ENCODE data around the gene PRKCG. TPM values are rescaled to one million over a fixed set of nuclear protein-coding genes. Genes with fewer than 3 reads are reported as not detected.
A peak's percentile ranks its signal among the peaks of the same experiment; 100 is the strongest.
"Not testable (repeated sequence)": the region's sequence is repeated elsewhere in the genome, so short reads cannot be mapped to it uniquely, and the experiment has no call there.

PRKCG gene
- total RNA-seq, 2 experiments from 2014 or later = not detected

DNA sequence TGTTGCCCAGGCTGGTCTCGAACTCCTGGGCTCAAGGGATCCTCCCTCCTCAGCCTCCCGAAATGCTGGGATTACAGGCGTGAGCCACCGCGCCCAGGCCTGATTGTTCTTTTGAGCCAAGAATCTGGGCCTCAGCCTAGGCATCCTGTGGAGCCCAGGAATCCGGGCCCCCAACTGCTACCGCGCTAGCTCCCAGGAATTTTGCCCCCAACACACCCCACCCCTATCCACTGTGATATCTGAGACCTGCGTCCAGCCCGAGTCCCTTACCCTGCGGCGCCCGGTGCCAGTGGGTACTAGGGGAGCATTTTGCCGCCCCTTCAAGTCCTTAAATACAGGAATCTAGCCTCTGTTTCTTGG is 15.2 kb upstream of the PRKCG start:
- H3K4me3 Mint-ChIP-seq = peak overlapping the region; percentile 97
- peaks cover 6% of the 10 kb centered on the region for H3K36me3 Mint-ChIP-seq
- ATAC-seq = no peak
- no peaks in the 10 kb centered on the region for H3K27me3 Mint-ChIP-seq
- H3K9me3 Mint-ChIP-seq (ENCODE audit: low read depth) = no peaks in the 10 kb centered on the region
- CTCF ChIA-PET = interaction anchor here (1.0 to 4.0 kb wide), 6 partner anchors 9 to 74 kb away, joined by 3 to 46 read pairs (median 6); partner anchors contain the start of gene PRKCG
- DNase-seq = no peak
- H3K4me1 Mint-ChIP-seq = peaks cover 37% of the 10 kb centered on the region
- peak overlapping the region; percentile 90 for H3K27ac Mint-ChIP-seq

DNA sequence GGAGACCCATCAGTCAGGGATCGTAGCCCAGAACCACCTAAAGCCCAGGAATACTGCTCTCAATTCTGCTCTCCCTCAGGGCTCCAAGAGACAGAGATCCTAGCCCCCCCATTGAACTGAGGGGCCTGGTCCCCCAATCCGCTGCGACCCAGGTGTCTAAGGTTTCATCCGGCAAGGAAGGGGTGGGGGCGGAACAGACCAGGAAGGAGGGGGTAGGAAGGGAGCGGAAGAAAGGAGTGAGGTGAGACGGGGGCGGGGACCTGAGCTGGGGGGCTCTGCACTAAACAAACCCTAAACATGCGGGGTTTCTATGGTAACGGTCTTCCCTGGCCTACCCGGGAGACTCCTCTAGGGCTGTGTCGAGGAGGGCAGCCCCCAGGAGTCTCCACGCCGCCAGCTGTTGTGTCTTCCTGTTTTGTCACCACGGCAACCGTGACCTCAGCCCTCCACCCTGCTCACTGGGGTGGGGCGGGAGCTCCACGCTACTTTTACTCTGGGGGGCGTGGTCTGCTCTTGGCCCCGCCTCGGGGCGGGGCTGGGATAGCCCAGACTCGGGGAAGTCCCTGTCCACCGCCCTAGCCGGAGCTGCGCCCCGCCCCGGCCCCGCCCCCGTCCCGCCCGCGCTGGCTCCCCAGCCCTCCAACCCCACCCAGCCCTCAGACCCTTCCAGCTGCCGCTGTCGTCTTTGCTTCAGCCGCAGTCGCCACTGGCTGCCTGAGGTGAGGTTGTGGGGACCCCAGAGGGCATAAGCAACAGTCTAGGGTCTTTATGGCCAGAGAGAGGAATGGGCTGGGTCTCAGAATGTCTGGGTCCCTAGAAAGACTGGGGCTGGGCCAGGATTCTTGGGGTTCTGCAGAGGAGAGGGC is 14.5 kb upstream of the PRKCG start, which contains the start of gene MYADM:
Gene MYADM (plus strand): TSS at position 659 of the 866 bp plus-strand sequence. CDS start 5,647 bp downstream, outside the sequence.
- DNase-seq (peak; percentile 99), ATAC-seq (peak; percentile 67)
- CTCF ChIA-PET = interaction anchor here (1.0 to 4.0 kb wide), 6 partner anchors 9 to 156 kb away, joined by 3 to 46 read pairs (median 8); partner anchors contain the start of gene PRKCG
- no peaks in the 10 kb centered on the region for H3K9me3 Mint-ChIP-seq (ENCODE audit: low read depth)
- peak within 1 kb of the TSS; percentile 93 for H3K27ac Mint-ChIP-seq
- H3K4me3 Mint-ChIP-seq = peak within 1 kb of the TSS; percentile 97
- H3K36me3 Mint-ChIP-seq = peaks cover 6% of the 10 kb centered on the region
- H3K27me3 Mint-ChIP-seq = no peaks in the 10 kb centered on the region
- peaks cover 37% of the 10 kb centered on the region for H3K4me1 Mint-ChIP-seq

DNA sequence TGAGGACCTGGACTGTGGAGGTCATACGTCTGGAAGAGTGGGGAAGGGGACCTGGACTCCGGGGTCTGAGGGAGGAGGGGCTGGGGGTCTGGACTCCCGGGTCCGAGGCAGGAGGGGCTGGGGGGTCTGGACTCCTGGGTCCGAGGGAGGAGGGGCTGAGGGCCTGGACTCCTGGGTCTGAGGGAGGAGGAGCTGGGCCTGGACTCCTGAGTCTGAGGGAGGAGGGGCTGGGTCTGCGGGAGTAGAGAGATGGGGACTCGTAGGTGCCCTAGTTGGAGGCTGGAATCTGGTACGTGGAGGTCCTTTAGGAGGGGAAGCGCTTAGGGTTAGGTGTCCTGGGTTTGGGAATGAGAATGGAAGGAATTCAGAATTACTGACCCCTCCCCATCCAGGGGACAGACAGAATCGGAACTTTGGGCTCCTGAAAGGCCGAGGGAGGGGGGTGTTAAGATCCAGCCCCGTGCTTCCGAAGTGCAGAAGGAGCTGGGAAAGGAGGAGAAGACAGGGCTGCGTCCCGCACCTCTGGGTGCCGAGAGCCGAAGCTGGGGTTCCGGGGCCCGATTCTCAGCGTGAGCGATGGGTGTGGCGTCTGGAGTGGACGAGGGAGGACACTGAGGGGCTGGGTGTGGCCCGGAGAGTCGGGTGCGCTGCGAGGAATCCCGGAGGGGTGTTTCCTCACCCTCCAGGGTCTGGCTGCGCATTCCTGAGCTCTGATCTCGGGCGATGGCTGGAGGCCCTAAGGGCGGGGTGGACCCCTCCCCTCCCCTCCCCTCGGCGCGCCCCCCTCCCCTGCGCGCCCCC is 13.7 kb upstream of the PRKCG start:
- ATAC-seq (peak; percentile 5), DNase-seq (peak; percentile 76)
- Mint-ChIP-seq H3K4me3 (peak overlapping the region; percentile 97), H3K36me3 (peaks cover 11% of the 10 kb centered on the region), H3K9me3 (ENCODE audit: low read depth) (no peaks in the 10 kb centered on the region), H3K27ac (peak overlapping the region; percentile 93), H3K4me1 (peaks cover 42% of the 10 kb centered on the region), H3K27me3 (no peaks in the 10 kb centered on the region)
- CTCF ChIA-PET = interaction anchor here (1.3 to 4.0 kb wide), 5 partner anchors 8 to 155 kb away, joined by 4 to 46 read pairs (median 10); partner anchors contain the start of gene PRKCG

DNA sequence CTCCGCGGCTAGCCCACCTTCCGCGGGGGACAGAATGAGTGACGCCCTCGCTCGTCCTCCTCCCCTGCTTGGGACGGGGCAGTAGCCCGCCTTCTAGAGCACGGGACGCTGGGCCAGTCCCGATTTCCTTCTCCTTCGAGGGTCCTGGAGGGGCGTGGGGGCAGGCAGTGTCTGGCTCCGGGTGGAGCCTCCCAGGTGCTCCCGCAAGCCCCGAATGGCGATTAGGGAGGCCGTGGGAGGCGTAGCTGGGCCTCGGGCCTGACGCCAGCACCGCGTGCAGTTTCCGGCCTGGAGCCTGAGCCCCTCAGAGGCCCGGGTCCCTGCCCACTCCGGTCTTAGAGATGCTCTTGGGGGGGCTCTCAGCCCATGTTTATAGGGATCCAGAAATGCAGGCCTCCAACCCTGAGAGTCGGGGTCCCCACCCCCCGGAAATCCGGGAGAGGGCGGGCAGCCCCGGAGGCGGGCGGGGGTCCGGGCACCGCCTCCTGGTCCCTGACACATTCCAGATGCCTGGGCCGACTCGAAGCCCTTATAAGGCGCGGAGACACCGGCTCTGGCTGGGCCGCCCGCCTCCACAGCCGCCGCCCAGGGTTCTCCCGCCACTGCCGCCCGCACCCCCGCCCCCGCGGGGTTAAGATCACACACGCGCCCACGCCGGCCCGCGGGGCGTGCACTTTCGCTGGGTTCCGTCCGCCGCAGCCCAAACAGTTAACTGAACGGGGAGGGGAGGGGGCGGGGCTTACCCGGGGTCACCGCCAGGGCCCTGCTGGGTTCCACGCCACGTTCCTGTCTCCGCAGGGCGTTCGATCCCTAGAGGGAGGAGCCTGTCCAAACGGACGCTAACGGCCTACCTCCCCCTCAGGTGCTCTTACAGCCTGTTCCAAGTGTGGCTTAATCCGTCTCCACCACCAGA is 12.8 kb upstream of the PRKCG start:
- Mint-ChIP-seq H3K4me1 (peaks cover 51% of the 10 kb centered on the region), H3K4me3 (peak overlapping the region; percentile 97), H3K27ac (peak overlapping the region; percentile 83), H3K36me3 (peaks cover 18% of the 10 kb centered on the region), H3K9me3 (ENCODE audit: low read depth) (no peaks in the 10 kb centered on the region), H3K27me3 (no peaks in the 10 kb centered on the region)
- CTCF ChIA-PET = interaction anchor here (0.6 to 4.0 kb wide), 5 partner anchors 13 to 1765 kb away, joined by 4 to 46 read pairs (median 10); partner anchors contain the start of gene PRKCG
- DNase-seq (peak; percentile 94), ATAC-seq (peak; percentile 60)

DNA sequence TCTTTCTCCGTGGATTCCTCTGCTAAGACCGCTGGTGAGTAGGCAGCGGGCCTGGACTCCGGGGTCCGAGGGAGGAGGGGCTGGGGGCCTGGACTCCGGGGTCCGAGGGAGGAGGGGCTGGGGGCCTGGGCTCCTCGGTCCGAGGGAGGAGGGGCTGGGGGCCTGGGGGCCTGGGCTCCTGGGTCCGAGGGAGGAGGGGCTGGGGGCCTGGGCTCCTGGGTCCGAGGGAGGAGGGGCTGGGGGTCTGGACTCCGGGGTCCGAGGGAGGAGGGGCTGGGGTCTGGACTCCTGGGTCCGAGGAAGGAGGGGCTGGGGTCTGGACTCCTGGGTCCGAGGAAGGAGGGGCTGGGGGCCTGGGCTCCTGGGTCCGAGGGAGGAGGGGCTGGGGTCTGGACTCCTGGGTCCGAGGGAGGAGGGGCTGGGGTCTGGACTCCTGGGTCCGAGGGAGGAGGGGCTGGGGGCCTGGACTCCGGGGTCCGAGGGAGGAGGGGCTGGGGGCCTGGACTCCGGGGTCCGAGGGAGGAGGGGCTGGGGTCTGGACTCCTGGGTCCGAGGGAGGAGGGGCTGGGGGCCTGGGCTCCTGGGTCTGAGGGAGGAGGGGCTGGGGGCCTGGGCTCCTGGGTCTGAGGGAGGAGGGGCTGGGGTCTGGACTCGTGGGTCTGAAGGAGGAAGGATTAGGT is 12.1 kb upstream of the PRKCG start:
- H3K9me3 Mint-ChIP-seq (ENCODE audit: low read depth); H3K27me3 Mint-ChIP-seq; ATAC-seq; DNase-seq: not testable (repeated sequence)
- peak overlapping the region; percentile 84 for H3K27ac Mint-ChIP-seq
- peaks cover 26% of the 10 kb centered on the region for H3K36me3 Mint-ChIP-seq
- CTCF ChIA-PET = interaction anchor here (0.9 to 1.6 kb wide), 3 partner anchors 15 to 27 kb away, joined by 4 to 11 read pairs (median 5); no protein-coding TSS in a partner anchor
- H3K4me3 Mint-ChIP-seq = peak overlapping the region; percentile 97
- peaks cover 59% of the 10 kb centered on the region for H3K4me1 Mint-ChIP-seq

DNA sequence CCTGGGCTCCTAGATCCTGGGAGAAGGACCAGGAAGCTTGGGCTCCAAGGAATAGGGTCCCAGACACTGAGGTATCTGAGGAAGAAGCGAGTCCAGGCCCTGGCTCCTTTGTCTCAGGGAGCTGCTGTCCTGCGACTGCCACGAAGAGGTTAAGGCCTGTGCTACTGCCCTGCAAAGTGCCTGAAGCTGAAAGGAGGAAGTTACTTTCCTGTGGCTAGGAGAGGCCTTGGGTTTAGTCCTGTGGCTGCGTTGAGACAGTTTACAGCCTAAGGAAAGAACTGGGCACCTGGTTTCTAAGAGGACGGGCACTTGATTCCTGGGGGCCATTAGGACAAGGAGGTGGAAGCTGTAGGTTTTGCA is 11.5 kb upstream of the PRKCG start:
- Mint-ChIP-seq H3K9me3 (ENCODE audit: low read depth) (no peaks in the 10 kb centered on the region), H3K36me3 (peaks cover 27% of the 10 kb centered on the region), H3K27me3 (no peaks in the 10 kb centered on the region), H3K4me1 (peaks cover 56% of the 10 kb centered on the region), H3K27ac (peak overlapping the region; percentile 84), H3K4me3 (peak overlapping the region; percentile 64)
- DNase-seq (no peak), ATAC-seq (no peak)
- CTCF ChIA-PET = interaction anchor here (0.9 to 1.6 kb wide), 3 partner anchors 15 to 27 kb away, joined by 4 to 11 read pairs (median 5); no protein-coding TSS in a partner anchor

DNA sequence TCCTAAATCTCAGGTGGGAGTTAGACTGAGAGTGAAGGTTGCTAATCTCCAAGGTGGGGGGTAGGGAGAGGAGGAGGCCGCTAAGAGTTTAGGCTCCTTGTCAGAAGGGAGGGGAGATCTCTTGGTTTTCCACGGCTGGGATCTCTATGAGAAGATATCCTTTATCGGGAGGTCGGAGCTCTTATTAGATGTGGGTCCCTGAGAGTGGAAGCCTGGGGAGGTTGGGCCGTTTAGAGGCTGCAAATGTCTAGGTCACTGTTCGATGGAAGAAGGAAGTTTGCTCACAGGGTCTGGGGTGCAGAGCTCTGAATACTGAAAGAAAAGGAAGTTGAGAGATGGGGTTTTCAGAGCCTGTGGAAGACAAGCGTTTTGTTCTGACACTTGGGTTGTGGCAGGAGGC is 10.5 kb upstream of the PRKCG start:
- Mint-ChIP-seq H3K9me3 (ENCODE audit: low read depth) (no peaks in the 10 kb centered on the region), H3K36me3 (peaks cover 33% of the 10 kb centered on the region), H3K27ac (peak overlapping the region; percentile 84), H3K27me3 (no peaks in the 10 kb centered on the region), H3K4me1 (peaks cover 54% of the 10 kb centered on the region), H3K4me3 (peak overlapping the region; percentile 20)
- CTCF ChIA-PET = interaction anchor here (1.1 to 1.6 kb wide), 2 partner anchors 18 to 62 kb away, joined by 4 to 11 read pairs; no protein-coding TSS in a partner anchor
- no peak for DNase-seq
- ATAC-seq = no peak

DNA sequence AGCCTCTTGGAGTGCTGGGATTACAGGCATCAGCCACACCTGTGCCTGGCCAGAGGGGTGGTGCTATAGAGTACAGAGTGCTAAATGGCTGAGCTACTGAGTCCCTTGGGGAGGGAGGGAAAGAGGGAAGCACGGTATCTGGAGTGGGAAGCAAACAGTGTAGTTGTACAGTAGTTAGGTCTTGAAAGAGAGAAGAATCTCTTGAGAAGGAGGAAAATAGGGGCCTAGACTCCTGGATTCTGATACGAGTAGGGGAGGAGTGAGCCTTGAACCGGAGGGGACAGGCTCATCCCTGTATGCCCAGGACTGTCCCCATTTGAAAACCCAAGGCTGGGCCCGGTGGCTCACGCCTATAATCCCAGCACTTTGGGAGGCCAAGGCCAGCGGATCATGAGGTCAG is 9.2 kb upstream of the PRKCG start:
- Mint-ChIP-seq H3K27ac (peak overlapping the region; percentile 71), H3K9me3 (ENCODE audit: low read depth) (no peaks in the 10 kb centered on the region), H3K27me3 (no peaks in the 10 kb centered on the region), H3K4me1 (peaks cover 57% of the 10 kb centered on the region), H3K36me3 (peaks cover 39% of the 10 kb centered on the region), H3K4me3 (no peak overlapping the region)
- CTCF ChIA-PET = interaction anchor here (1.2 to 1.8 kb wide), 2 partner anchors 9 to 21 kb away, joined by 5 read pairs; partner anchors contain the start of gene PRKCG
- ATAC-seq (no peak), DNase-seq (no peak)

DNA sequence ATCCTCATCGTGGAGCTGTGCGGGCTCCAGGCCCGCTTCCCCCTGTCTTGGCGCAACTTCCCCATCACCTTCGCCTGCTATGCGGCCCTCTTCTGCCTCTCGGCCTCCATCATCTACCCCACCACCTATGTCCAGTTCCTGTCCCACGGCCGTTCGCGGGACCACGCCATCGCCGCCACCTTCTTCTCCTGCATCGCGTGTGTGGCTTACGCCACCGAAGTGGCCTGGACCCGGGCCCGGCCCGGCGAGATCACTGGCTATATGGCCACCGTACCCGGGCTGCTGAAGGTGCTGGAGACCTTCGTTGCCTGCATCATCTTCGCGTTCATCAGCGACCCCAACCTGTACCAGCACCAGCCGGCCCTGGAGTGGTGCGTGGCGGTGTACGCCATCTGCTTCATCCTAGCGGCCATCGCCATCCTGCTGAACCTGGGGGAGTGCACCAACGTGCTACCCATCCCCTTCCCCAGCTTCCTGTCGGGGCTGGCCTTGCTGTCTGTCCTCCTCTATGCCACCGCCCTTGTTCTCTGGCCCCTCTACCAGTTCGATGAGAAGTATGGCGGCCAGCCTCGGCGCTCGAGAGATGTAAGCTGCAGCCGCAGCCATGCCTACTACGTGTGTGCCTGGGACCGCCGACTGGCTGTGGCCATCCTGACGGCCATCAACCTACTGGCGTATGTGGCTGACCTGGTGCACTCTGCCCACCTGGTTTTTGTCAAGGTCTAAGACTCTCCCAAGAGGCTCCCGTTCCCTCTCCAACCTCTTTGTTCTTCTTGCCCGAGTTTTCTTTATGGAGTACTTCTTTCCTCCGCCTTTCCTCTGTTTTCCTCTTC is 8.0 kb upstream of the PRKCG start:
- H3K4me3 Mint-ChIP-seq = peak overlapping the region; percentile 10
- H3K27me3 Mint-ChIP-seq = peaks cover 2% of the 10 kb centered on the region
- H3K9me3 Mint-ChIP-seq (ENCODE audit: low read depth) = no peaks in the 10 kb centered on the region
- DNase-seq = no peak
- peaks cover 57% of the 10 kb centered on the region for H3K4me1 Mint-ChIP-seq
- peaks cover 39% of the 10 kb centered on the region for H3K36me3 Mint-ChIP-seq
- H3K27ac Mint-ChIP-seq = peak overlapping the region; percentile 86
- CTCF ChIA-PET = interaction anchor here (0.7 to 2.0 kb wide), 5 partner anchors 8 to 22 kb away, joined by 3 to 17 read pairs (median 4); partner anchors contain the start of gene PRKCG
- no peak for ATAC-seq

DNA sequence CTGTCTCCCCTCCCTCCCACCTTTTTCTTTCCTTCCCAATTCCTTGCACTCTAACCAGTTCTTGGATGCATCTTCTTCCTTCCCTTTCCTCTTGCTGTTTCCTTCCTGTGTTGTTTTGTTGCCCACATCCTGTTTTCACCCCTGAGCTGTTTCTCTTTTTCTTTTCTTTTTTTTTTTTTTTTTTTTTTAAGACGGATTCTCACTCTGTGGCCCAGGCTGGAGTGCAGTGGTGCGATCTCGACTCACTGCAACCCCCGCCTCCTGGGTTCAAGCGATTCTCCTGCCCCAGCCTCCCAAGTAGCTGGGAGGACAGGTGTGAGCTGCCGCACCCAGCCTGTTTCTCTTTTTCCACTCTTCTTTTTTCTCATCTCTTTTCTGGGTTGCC is 7.4 kb upstream of the PRKCG start:
- no peak for DNase-seq
- ATAC-seq = no peak
- Mint-ChIP-seq H3K4me3 (peak overlapping the region; percentile 10), H3K4me1 (peaks cover 57% of the 10 kb centered on the region), H3K27ac (peak overlapping the region; percentile 86), H3K36me3 (peaks cover 38% of the 10 kb centered on the region), H3K27me3 (peaks cover 4% of the 10 kb centered on the region), H3K9me3 (ENCODE audit: low read depth) (no peaks in the 10 kb centered on the region)
- CTCF ChIA-PET = interaction anchor here (0.6 to 2.0 kb wide), 4 partner anchors 8 to 155 kb away, joined by 3 to 17 read pairs (median 4); no protein-coding TSS in a partner anchor

Measured in activated CD8-positive, alpha-beta memory T cell treated with anti-CD3 and anti-CD28 coated beads, Interleukin-2, amount 10 ng/mL, durations not matched to agents 7 days and 5 days (primary cell).